ENCODE results near the gene RPTOR. TPM values are rescaled to one million over a fixed set of nuclear protein-coding genes. Genes with fewer than 3 reads are reported as not detected.
A peak's percentile ranks its signal among the peaks of the same experiment; 100 is the strongest.

The RPTOR gene
- polyA plus RNA-seq, 1 of the 3 experiments (the other 2 are of a cell fraction) = 14.9 TPM

DNA sequence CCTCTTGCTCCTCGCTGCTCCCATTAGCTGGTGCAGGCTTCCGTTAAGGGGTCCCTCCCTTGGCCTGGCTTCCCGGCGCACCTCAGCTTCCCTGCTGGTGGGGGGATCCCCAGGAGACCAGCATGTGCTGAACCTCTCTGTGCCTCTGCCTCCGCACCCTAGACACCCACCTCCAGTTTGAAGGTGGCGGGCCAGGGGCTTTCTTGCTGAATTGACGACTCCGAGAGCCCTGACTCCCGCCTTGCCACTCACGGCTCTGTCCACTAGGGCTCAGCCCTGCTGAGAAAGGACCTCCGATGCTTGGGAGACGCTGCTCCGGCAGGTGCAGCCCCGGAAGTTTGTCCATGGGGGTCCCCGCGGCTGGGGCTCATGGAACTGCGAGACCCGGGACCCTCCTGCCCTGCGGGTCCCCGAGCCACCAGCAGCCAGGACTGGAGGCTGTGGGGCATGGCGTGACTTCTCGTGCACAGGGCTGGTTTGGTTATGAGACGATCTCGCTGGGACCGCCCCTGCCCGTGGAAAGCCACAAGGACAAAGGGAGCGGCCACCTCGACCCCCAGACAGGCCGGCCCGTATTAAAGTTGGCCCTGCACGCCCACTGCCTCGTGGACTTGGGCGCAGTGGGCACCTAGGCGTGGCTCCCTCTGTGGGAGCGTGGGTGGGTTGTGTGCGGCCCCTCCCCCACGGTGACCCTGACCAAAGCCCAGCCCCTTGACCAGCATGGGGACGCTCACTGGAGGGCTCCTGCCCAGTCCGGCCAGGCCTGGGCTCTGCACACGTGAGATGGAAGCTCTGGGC lies 455.1 kb downstream of the RPTOR start:
- no peak overlapping the region for H2AFZ ChIP-seq (ENCODE audit: low read depth)
- H3K4me2 ChIP-seq = no peak overlapping the region
- peaks cover 16% of the 10 kb centered on the region for H3F3A ChIP-seq (replicated peaks; ENCODE audit: insufficient read depth)
- WGBS (ENCODE audit: low lambda C conversion rate) = 93% methylated on average over 26 of the region's 40 CpGs
- H3K79me2 ChIP-seq (ENCODE audit: insufficient read depth) = no peaks in the 10 kb centered on the region
- ChIA-PET CTCF (interaction anchor here (0.7 to 5.7 kb wide), 7 partner anchors 9 to 103 kb away, joined by 3 to 45 read pairs (median 7); no protein-coding TSS in a partner anchor), POLR2A (no interaction called here)
- peaks cover 15 to 49% of the 10 kb centered on the region in 2 experiments for H3K36me3 ChIP-seq (replicated peaks in 1 of 2; ENCODE audit: control insufficient read depth in 1 of 2, insufficient read depth in 2 of 2, low read length in 1 of 2)
- peaks cover 24% of the 10 kb centered on the region for H4K20me1 ChIP-seq (ENCODE audit: insufficient read depth)
- no peaks in the 10 kb centered on the region for H3K9me2 ChIP-seq
- H3K9me3 ChIP-seq = no peaks in the 10 kb centered on the region
- H3K4me3 ChIP-seq (ENCODE audit: low read depth in 2 of 2, low read length in 1 of 2) = no peak overlapping the region
- H3K27ac ChIP-seq (ENCODE audit: low read depth in 2 of 2, low read length in 1 of 2) = no peak overlapping the region
- H3K9ac ChIP-seq = no peak overlapping the region
- peaks cover 22% of the 10 kb centered on the region for H3K27me3 ChIP-seq (ENCODE audit: insufficient read depth)
- peak; percentile 41 for DNase-seq
- H3K4me1 ChIP-seq (ENCODE audit: control insufficient read depth in 1 of 2, insufficient read depth in 2 of 2, low read depth in 1 of 2, low read length in 1 of 2) = peaks cover 5 to 14% of the 10 kb centered on the region in 2 experiments; a peak in 1 of 4 replicates
- TF ChIP-seq, protein P1, sequence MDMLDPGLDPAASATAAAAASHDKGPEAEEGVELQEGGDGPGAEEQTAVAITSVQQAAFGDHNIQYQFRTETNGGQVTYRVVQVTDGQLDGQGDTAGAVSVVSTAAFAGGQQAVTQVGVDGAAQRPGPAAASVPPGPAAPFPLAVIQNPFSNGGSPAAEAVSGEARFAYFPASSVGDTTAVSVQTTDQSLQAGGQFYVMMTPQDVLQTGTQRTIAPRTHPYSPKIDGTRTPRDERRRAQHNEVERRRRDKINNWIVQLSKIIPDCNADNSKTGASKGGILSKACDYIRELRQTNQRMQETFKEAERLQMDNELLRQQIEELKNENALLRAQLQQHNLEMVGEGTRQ (IDR thresholded peaks at IDR 0.05; ENCODE audit: borderline replicate concordance, low read depth, low read length) = no peak
- TF ChIP-seq, protein P2, sequence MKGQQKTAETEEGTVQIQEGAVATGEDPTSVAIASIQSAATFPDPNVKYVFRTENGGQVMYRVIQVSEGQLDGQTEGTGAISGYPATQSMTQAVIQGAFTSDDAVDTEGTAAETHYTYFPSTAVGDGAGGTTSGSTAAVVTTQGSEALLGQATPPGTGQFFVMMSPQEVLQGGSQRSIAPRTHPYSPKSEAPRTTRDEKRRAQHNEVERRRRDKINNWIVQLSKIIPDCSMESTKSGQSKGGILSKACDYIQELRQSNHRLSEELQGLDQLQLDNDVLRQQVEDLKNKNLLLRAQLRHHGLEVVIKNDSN (IDR thresholded peaks at IDR 0.05; ENCODE audit: borderline replicate concordance, low read depth) = no peak
- TF ChIP-seq POLR2AphosphoS5 (IDR thresholded peaks at IDR 0.05; ENCODE audit: low read depth, low read length) (no peak), TAF1 (IDR thresholded peaks at IDR 0.05; ENCODE audit: borderline replicate concordance, low read depth, low read length) (no peak), SIN3A (IDR thresholded peaks at IDR 0.05; ENCODE audit: borderline replicate concordance, low read depth, low read length) (no peak), FOXJ3 (CRISPR knock-in tag; IDR thresholded peaks at IDR 0.05) (no peak), TEAD4 (IDR thresholded peaks at IDR 0.05; ENCODE audit: borderline replicate concordance, insufficient read depth) (no peak), MEF2A (IDR thresholded peaks at IDR 0.05; ENCODE audit: borderline replicate concordance, low read depth) (no peak), EZH2phosphoT487 (IDR thresholded peaks at IDR 0.05; ENCODE audit: borderline replicate concordance, low read depth) (no peak)
- TF ChIP-seq, protein P3, sequence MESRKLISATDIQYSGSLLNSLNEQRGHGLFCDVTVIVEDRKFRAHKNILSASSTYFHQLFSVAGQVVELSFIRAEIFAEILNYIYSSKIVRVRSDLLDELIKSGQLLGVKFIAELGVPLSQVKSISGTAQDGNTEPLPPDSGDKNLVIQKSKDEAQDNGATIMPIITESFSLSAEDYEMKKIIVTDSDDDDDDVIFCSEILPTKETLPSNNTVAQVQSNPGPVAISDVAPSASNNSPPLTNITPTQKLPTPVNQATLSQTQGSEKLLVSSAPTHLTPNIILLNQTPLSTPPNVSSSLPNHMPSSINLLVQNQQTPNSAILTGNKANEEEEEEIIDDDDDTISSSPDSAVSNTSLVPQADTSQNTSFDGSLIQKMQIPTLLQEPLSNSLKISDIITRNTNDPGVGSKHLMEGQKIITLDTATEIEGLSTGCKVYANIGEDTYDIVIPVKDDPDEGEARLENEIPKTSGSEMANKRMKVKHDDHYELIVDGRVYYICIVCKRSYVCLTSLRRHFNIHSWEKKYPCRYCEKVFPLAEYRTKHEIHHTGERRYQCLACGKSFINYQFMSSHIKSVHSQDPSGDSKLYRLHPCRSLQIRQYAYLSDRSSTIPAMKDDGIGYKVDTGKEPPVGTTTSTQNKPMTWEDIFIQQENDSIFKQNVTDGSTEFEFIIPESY (IDR thresholded peaks at IDR 0.05; ENCODE audit: borderline replicate concordance, low read depth) = no peak
- TF ChIP-seq, protein P4, sequence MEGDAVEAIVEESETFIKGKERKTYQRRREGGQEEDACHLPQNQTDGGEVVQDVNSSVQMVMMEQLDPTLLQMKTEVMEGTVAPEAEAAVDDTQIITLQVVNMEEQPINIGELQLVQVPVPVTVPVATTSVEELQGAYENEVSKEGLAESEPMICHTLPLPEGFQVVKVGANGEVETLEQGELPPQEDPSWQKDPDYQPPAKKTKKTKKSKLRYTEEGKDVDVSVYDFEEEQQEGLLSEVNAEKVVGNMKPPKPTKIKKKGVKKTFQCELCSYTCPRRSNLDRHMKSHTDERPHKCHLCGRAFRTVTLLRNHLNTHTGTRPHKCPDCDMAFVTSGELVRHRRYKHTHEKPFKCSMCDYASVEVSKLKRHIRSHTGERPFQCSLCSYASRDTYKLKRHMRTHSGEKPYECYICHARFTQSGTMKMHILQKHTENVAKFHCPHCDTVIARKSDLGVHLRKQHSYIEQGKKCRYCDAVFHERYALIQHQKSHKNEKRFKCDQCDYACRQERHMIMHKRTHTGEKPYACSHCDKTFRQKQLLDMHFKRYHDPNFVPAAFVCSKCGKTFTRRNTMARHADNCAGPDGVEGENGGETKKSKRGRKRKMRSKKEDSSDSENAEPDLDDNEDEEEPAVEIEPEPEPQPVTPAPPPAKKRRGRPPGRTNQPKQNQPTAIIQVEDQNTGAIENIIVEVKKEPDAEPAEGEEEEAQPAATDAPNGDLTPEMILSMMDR (IDR thresholded peaks at IDR 0.05) = no peak
